ENCODE measurements around the gene LGALS4. TPM values are rescaled to one million over a fixed set of nuclear protein-coding genes. Genes with fewer than 3 reads are reported as not detected.
"Not testable (repeated sequence)": the region's sequence is repeated elsewhere in the genome, so short reads cannot be mapped to it uniquely, and the experiment has no call there.

The LGALS4 gene
- total RNA-seq, 3 donors from 2014 or later, result 2,367 to 7,005 (median 6,199) TPM

- no peaks in the 10 kb centered on the region for H3K36me3 ChIP-seq (ENCODE audit: low read depth)
- TF ChIP-seq CTCF (IDR thresholded peaks at IDR 0.05), result no peak
- H3K4me1 ChIP-seq (ENCODE audit: low read depth), result peaks cover 15% of the 10 kb centered on the region
- no peaks in the 10 kb centered on the region for H3K9me3 ChIP-seq
- intact Hi-C loops (cut with DNase I, micrococcal nuclease), result no loop called here
- ATAC-seq, result no peak
- DNase-seq, result peak in 1 of 3 donors; percentile 64
- H3K4me3 ChIP-seq, result peak overlapping the region; percentile 52
Observed at GRCh38 chr19:38812009-38812840, 520 bp downstream of the LGALS4 start.

- no peak for TF ChIP-seq CTCF (IDR thresholded peaks at IDR 0.05)
- intact Hi-C loops (cut with DNase I, micrococcal nuclease), result no loop called here
- DNase-seq (peak in 1 of 3 donors; percentile 33), ATAC-seq (no peak)
- Histone ChIP-seq H3K4me3 (no peak overlapping the region), H3K4me1 (ENCODE audit: low read depth) (peaks cover 4% of the 10 kb centered on the region), H3K36me3 (ENCODE audit: low read depth) (no peaks in the 10 kb centered on the region), H3K9me3 (no peaks in the 10 kb centered on the region)
Observed at GRCh38 chr19:38809592-38810252, 3.0 kb downstream of the LGALS4 start.

- Histone ChIP-seq H3K4me1 (ENCODE audit: low read depth) (peaks cover 4% of the 10 kb centered on the region), H3K9me3 (no peaks in the 10 kb centered on the region), H3K4me3 (no peak overlapping the region), H3K36me3 (ENCODE audit: low read depth) (no peaks in the 10 kb centered on the region)
- ATAC-seq (no peak), DNase-seq (no peak)
- no peak for TF ChIP-seq CTCF (IDR thresholded peaks at IDR 0.05)
- intact Hi-C loops (cut with DNase I, micrococcal nuclease), result no loop called here
Observed at GRCh38 chr19:38808741-38809140, 4.0 kb downstream of the LGALS4 start.

GRCh38 chr19:38807374-38808098 lies 5.2 kb downstream of the LGALS4 start:
- DNase-seq; H3K9me3 ChIP-seq; ATAC-seq; intact Hi-C loops (cut with DNase I, micrococcal nuclease); H3K4me1 ChIP-seq (ENCODE audit: low read depth); H3K4me3 ChIP-seq; H3K36me3 ChIP-seq (ENCODE audit: low read depth): not testable (repeated sequence)

GRCh38 chr19:38806371-38806770 lies 6.4 kb downstream of the LGALS4 start:
- H3K4me1 ChIP-seq (ENCODE audit: low read depth), result no peaks in the 10 kb centered on the region
- no peak overlapping the region for H3K4me3 ChIP-seq
- H3K36me3 ChIP-seq (ENCODE audit: low read depth), result no peaks in the 10 kb centered on the region
- ATAC-seq, result peak; percentile 3
- TF ChIP-seq CTCF (IDR thresholded peaks at IDR 0.05), result no peak
- H3K9me3 ChIP-seq, result no peaks in the 10 kb centered on the region
- intact Hi-C loops (cut with DNase I, micrococcal nuclease), result no loop called here
- peak in 1 of 3 donors; percentile 32 for DNase-seq
